ENCODE data around the gene DCAKD.

The DCAKD gene, protein sequence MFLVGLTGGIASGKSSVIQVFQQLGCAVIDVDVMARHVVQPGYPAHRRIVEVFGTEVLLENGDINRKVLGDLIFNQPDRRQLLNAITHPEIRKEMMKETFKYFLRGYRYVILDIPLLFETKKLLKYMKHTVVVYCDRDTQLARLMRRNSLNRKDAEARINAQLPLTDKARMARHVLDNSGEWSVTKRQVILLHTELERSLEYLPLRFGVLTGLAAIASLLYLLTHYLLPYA

GRCh38 chr17:45051060-45051719 is at the start of gene DCAKD:
TSS of gene DCAKD (minus strand) at chr17:45051632. CDS start at chr17:45034885, 16,747 bp downstream.
- peak; percentile 99 for ATAC-seq
- Mint-ChIP-seq H3K27me3 (no peaks in the 10 kb centered on the region), H3K27ac (peak within 1 kb of the TSS; percentile 88), H3K4me3 (peak within 1 kb of the TSS; percentile 81), H3K9me3 (no peaks in the 10 kb centered on the region), H3K36me3 (no peaks in the 10 kb centered on the region), H3K4me1 (peaks cover 35% of the 10 kb centered on the region)

DNA sequence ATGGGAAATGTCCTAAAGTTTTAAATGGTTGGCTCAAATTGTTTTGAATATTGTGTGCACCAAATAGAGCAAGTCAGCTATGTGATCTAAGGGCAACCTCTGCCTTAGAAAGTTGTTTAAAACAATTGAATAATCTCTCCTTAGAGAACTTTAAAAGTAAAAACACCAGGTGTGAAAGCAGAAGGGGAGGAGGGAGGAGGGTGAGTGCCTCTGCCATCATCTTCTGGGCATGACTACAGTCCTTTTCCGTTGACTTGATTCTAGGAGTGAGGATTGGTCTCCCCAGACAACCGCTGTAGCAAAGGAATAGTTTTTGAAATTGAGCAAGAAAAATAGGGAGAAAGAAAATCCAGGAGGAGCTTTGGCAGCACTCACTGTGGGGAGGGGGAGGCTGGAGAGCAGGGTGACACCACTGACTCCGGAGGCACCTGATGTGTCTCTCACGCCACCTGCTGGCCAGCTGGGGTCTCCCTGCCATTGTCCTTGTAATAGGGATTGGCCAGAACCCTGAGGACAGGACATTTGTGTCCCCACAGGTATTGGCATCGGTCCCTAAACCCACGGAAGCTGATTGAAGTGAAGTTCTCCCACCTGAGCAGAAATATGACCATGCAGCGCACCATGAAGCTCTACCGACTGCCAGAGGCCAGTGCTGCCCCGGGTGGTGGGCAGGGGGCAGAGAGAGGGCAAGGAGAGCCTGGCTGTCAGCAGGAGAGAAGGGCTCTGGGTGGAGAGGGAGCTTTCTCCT is 47.6 kb upstream of the DCAKD start:
- Mint-ChIP-seq H3K4me1 (peaks cover 20% of the 10 kb centered on the region), H3K36me3 (peaks cover 70% of the 10 kb centered on the region), H3K27me3 (no peaks in the 10 kb centered on the region), H3K27ac (no peak overlapping the region), H3K9me3 (no peaks in the 10 kb centered on the region), H3K4me3 (no peak overlapping the region)
- peak; percentile 80 for ATAC-seq

GRCh38 chr17:45098081-45098868 is 46.8 kb upstream of the DCAKD start:
- Mint-ChIP-seq H3K4me3 (no peak overlapping the region), H3K9me3 (no peaks in the 10 kb centered on the region), H3K36me3 (peaks cover 63% of the 10 kb centered on the region), H3K27ac (no peak overlapping the region), H3K4me1 (peaks cover 20% of the 10 kb centered on the region), H3K27me3 (no peaks in the 10 kb centered on the region)
- ATAC-seq = no peak

GRCh38 chr17:45096926-45097325 is 45.5 kb upstream of the DCAKD start:
- Mint-ChIP-seq H3K36me3 (peaks cover 61% of the 10 kb centered on the region), H3K27ac (no peak overlapping the region), H3K9me3 (no peaks in the 10 kb centered on the region), H3K4me1 (peaks cover 14% of the 10 kb centered on the region), H3K4me3 (no peak overlapping the region), H3K27me3 (no peaks in the 10 kb centered on the region)
- no peak for ATAC-seq

GRCh38 chr17:45096141-45096540 is 44.7 kb upstream of the DCAKD start:
- ATAC-seq = no peak
- H3K9me3 Mint-ChIP-seq = no peaks in the 10 kb centered on the region
- H3K4me1 Mint-ChIP-seq = peaks cover 14% of the 10 kb centered on the region
- peak overlapping the region; percentile 34 for H3K27ac Mint-ChIP-seq
- H3K4me3 Mint-ChIP-seq = no peak overlapping the region
- peaks cover 65% of the 10 kb centered on the region for H3K36me3 Mint-ChIP-seq
- H3K27me3 Mint-ChIP-seq = no peaks in the 10 kb centered on the region

GRCh38 chr17:45093444-45094110 is 42.1 kb upstream of the DCAKD start:
- H3K36me3 Mint-ChIP-seq = peaks cover 68% of the 10 kb centered on the region
- ATAC-seq = no peak
- no peaks in the 10 kb centered on the region for H3K9me3 Mint-ChIP-seq

DNA sequence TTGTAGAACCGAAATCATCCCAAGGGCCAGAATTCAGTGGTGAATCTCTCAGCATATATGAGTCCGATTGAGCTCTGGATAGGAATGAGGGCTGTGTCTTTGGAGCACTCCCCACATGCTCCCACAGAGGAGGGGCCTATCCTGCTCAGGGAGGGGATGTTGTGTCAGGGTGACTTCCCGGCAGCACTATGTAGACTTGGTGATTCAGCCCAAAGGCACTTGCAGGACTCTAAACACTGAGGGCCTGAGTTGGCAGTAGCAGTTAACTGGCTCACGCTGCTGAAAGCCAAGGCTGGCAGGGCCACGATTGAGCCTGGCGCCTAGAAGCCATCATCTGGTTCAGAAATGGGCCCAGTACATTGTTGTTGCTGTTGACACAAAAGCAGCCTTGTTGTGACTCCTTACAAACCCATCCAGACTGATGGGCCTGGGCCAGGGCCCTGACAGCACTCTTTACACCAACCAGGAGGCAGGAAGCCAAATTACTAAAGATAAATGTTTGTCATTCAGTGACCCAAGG is 41.5 kb upstream of the DCAKD start:
- no peaks in the 10 kb centered on the region for H3K9me3 Mint-ChIP-seq
- H3K4me3 Mint-ChIP-seq = no peak overlapping the region
- peaks cover 7% of the 10 kb centered on the region for H3K4me1 Mint-ChIP-seq
- peaks cover 67% of the 10 kb centered on the region for H3K36me3 Mint-ChIP-seq
- ATAC-seq = no peak
- no peaks in the 10 kb centered on the region for H3K27me3 Mint-ChIP-seq
- no peak overlapping the region for H3K27ac Mint-ChIP-seq

More at GRCh38 chr17:45093444-45094110, 42.1 kb upstream of the DCAKD start:
- H3K27ac Mint-ChIP-seq = no peak overlapping the region
- peaks cover 7% of the 10 kb centered on the region for H3K4me1 Mint-ChIP-seq
- no peaks in the 10 kb centered on the region for H3K27me3 Mint-ChIP-seq
- H3K4me3 Mint-ChIP-seq = no peak overlapping the region

GRCh38 chr17:45091778-45092425 is 40.5 kb upstream of the DCAKD start:
- H3K9me3 Mint-ChIP-seq = no peaks in the 10 kb centered on the region
- H3K27ac Mint-ChIP-seq = no peak overlapping the region

DNA sequence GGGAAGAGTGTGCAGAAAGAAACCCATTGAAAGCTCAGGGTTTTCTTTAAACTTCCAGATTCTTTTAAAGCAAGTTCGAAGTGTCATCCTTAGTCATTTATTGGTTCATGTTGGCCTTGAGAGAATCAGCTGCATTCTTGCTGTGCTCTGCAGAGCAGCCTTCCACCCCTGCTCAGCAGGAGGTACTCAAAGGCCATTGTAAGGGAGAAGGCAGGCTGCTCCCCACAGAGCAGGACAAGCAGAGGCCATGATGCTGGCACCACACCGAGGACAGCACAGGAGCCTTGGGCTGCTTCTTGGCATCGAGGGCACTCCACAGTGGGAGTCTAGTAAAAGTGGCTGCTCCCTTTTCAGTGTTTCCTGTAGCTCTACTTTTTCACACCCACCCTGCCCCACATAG is 39.3 kb upstream of the DCAKD start:
- H3K36me3 Mint-ChIP-seq = peaks cover 61% of the 10 kb centered on the region

More at GRCh38 chr17:45091778-45092425, 40.5 kb upstream of the DCAKD start:
- Mint-ChIP-seq H3K4me1 (peaks cover 7% of the 10 kb centered on the region), H3K36me3 (peaks cover 67% of the 10 kb centered on the region), H3K27me3 (no peaks in the 10 kb centered on the region), H3K4me3 (no peak overlapping the region)
- no peak for ATAC-seq

DNA sequence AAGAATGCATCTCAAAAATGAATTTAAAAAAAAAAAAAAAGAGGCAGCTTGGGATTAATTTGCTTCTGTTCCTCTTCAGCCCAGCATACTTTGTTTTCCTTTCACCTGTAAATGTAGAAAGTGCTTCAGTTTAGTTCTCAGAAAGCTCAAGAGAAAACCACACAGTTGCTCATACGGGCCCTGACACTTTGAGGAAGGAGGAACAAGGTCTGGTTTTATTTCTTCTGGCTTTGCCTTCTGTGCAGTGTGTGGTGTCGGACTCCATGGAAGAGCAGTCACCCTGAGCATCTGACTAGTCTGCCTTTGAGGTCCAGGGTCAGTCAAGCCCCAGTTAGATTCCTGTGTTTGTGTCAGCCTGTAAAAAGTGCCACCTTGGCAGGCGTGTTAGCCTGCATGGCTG is 37.3 kb upstream of the DCAKD start:
- Mint-ChIP-seq H3K9me3 (no peaks in the 10 kb centered on the region), H3K36me3 (peaks cover 60% of the 10 kb centered on the region)

More for the DNA sequence above, 39.3 kb upstream of the DCAKD start:
- Mint-ChIP-seq H3K9me3 (no peaks in the 10 kb centered on the region), H3K27me3 (no peaks in the 10 kb centered on the region), H3K27ac (peak overlapping the region; percentile 35), H3K4me3 (no peak overlapping the region), H3K4me1 (no peaks in the 10 kb centered on the region)
- ATAC-seq = no peak

GRCh38 chr17:45087978-45088377 is 36.5 kb upstream of the DCAKD start:
- Mint-ChIP-seq H3K4me3 (no peak overlapping the region), H3K27ac (no peak overlapping the region), H3K27me3 (no peaks in the 10 kb centered on the region), H3K9me3 (no peaks in the 10 kb centered on the region), H3K36me3 (peaks cover 56% of the 10 kb centered on the region), H3K4me1 (no peaks in the 10 kb centered on the region)
- no peak for ATAC-seq

More for the DNA sequence above, 37.3 kb upstream of the DCAKD start:
- Mint-ChIP-seq H3K4me1 (no peaks in the 10 kb centered on the region), H3K4me3 (no peak overlapping the region), H3K27me3 (no peaks in the 10 kb centered on the region), H3K27ac (no peak overlapping the region)
- ATAC-seq = peak; percentile 79

- H3K4me3 Mint-ChIP-seq = no peak overlapping the region
- H3K27ac Mint-ChIP-seq = no peak overlapping the region
- no peak for ATAC-seq
- H3K9me3 Mint-ChIP-seq = no peaks in the 10 kb centered on the region
- no peaks in the 10 kb centered on the region for H3K27me3 Mint-ChIP-seq
- H3K4me1 Mint-ChIP-seq = no peaks in the 10 kb centered on the region
- peaks cover 54% of the 10 kb centered on the region for H3K36me3 Mint-ChIP-seq
Measured at GRCh38 chr17:45087504-45087975, 36.1 kb upstream of the DCAKD start.

- ATAC-seq = no peak
- Mint-ChIP-seq H3K9me3 (no peaks in the 10 kb centered on the region), H3K27ac (no peak overlapping the region), H3K4me1 (no peaks in the 10 kb centered on the region), H3K36me3 (peaks cover 49% of the 10 kb centered on the region), H3K4me3 (no peak overlapping the region), H3K27me3 (no peaks in the 10 kb centered on the region)
Measured at GRCh38 chr17:45086865-45087503, 35.6 kb upstream of the DCAKD start.
